A673 (cell line): ENCODE measurements around the gene ZFYVE21. TPM values are rescaled to one million over a fixed set of nuclear protein-coding genes. Genes with fewer than 3 reads are reported as not detected.

Experiments used
- total RNA-seq: library from RNA; stranded (reverse); gene quantifications from 2 replicates; pipeline ENCODE4 v1.2.3, GENCODE V29; 2021

The ZFYVE21 gene
- total RNA-seq, 1 experiment from 2014 or later = 35.7 TPM

Other genes with a start within 250 kb of the ZFYVE21 start
- gene CKB, start 193.0 kb upstream of the ZFYVE21 start, total RNA-seq = 118 and 183 TPM in 2 replicates
- gene TRMT61A, start 186.6 kb upstream of the ZFYVE21 start, total RNA-seq = 19.3 and 23.6 TPM in 2 replicates
- 35.4 and 39.8 TPM in 2 replicates for gene BAG5, start 153.2 kb upstream of the ZFYVE21 start, total RNA-seq
- gene COA8, start 152.8 kb upstream of the ZFYVE21 start, total RNA-seq = 48.6 and 51.0 TPM in 2 replicates
- gene KLC1, start 86.6 kb upstream of the ZFYVE21 start, total RNA-seq = 163 and 171 TPM in 2 replicates
- 82.1 and 91.8 TPM in 2 replicates for gene XRCC3, start 359 bp upstream of the ZFYVE21 start, total RNA-seq
- 4.4 and 4.8 TPM in 2 replicates for gene PPP1R13B, start 131.8 kb downstream of the ZFYVE21 start, total RNA-seq
- gene TDRD9, start 212.6 kb downstream of the ZFYVE21 start, total RNA-seq = not detected in 2 replicates
- gene RD3L, start 226.7 kb downstream of the ZFYVE21 start, total RNA-seq = not detected in 2 replicates